ENCODE measurements around the gene KRT39.

KRT39 gene

GRCh38 chr17:40945414-40945813, 21.3 kb downstream of the KRT39 start:
- TF ChIP-seq CTCF (IDR thresholded peaks at IDR 0.05; ENCODE audit: insufficient read depth, missing control alignments) = no peak
- FAIRE-seq (no peak), DNase-seq (ENCODE audit: insufficient read length, low spot score) (no peak)

- TF ChIP-seq CTCF (IDR thresholded peaks at IDR 0.05; ENCODE audit: insufficient read depth, missing control alignments) = no peak
- no peak for DNase-seq (ENCODE audit: insufficient read length, low spot score)
- no peak for FAIRE-seq
Observed at GRCh38 chr17:40944531-40944930, 22.2 kb downstream of the KRT39 start.

- DNase-seq (ENCODE audit: insufficient read length, low spot score) (no peak), FAIRE-seq (no peak)
- no peak for TF ChIP-seq CTCF (IDR thresholded peaks at IDR 0.05; ENCODE audit: insufficient read depth, missing control alignments)
Observed at GRCh38 chr17:40942553-40942952, 24.2 kb downstream of the KRT39 start.

- no peak for TF ChIP-seq CTCF (IDR thresholded peaks at IDR 0.05; ENCODE audit: insufficient read depth, missing control alignments)
- FAIRE-seq (no peak), DNase-seq (ENCODE audit: insufficient read length, low spot score) (no peak)
Observed at GRCh38 chr17:40940266-40940665, 26.5 kb downstream of the KRT39 start.

- FAIRE-seq (no peak), DNase-seq (ENCODE audit: insufficient read length, low spot score) (no peak)
- no peak for TF ChIP-seq CTCF (IDR thresholded peaks at IDR 0.05; ENCODE audit: insufficient read depth, missing control alignments)
Observed at GRCh38 chr17:40938981-40939380, 27.8 kb downstream of the KRT39 start.

- FAIRE-seq = no peak
- DNase-seq (ENCODE audit: insufficient read length, low spot score) = no peak
- TF ChIP-seq CTCF (IDR thresholded peaks at IDR 0.05; ENCODE audit: insufficient read depth, missing control alignments) = no peak
Observed at GRCh38 chr17:40937384-40937819, 29.3 kb downstream of the KRT39 start, which contains the start of gene KRT23. TSS of gene KRT23 (minus strand) at chr17:40937646. CDS start at chr17:40936603, 1,043 bp downstream.

- no peak for FAIRE-seq
- TF ChIP-seq CTCF (IDR thresholded peaks at IDR 0.05; ENCODE audit: insufficient read depth, missing control alignments) = no peak
- DNase-seq (ENCODE audit: insufficient read length, low spot score) = no peak
Observed at GRCh38 chr17:40936976-40937375, 29.8 kb downstream of the KRT39 start.

All from D721Med (cell line).